GM19452 (cell line): ENCODE results near the gene HNF1A.

Experiments used
- ATAC-seq: cut with Tn5 transposase; IDR thresholded peaks from one replicate; pipeline ENCODE4 v1.9.1; 2021; ENCODE audit not compliant: unreplicated experiment

The HNF1A gene

GRCh38 chr12:120988234-120988633 is 9.9 kb downstream of the HNF1A start:
- no peak for ATAC-seq

DNA sequence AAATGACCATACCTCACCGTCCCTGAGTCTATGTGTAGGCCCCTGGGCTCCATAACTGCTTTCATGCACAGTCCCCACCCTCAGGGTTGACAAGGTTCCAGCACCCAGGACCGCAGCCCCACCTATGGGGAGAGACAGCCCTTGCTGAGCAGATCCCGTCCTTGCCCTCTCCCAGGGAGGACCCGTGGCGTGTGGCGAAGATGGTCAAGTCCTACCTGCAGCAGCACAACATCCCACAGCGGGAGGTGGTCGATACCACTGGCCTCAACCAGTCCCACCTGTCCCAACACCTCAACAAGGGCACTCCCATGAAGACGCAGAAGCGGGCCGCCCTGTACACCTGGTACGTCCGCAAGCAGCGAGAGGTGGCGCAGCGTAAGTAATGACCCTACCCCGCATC is 10.3 kb downstream of the HNF1A start:
- ATAC-seq = no peak

GRCh38 chr12:120989687-120990086 is 11.3 kb downstream of the HNF1A start:
- no peak for ATAC-seq

GRCh38 chr12:120990487-120991055 is 12.2 kb downstream of the HNF1A start:
- no peak for ATAC-seq

DNA sequence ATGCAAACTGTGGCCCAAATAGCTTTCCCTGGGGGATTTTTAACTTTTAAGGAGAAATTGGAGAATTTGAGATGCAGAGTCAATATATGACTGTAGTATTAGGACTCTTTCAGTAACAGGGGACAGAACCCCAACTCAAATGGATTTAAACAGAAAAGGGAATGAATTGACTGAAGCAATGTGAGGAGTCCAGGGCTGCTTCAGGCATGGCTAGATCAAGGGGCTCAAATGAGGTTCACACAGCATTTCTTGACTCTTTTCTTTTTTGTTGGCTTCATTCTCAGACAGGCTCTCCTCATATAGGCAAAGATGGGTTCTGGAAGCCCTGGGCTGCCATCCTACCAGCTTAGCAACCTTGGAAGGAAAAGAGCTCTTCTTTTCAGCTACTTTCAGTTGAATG is 13.6 kb downstream of the HNF1A start:
- ATAC-seq = no peak

- no peak for ATAC-seq
These were observed 14.6 kb downstream of the HNF1A start for GRCh38 chr12:120992989-120993388.

DNA sequence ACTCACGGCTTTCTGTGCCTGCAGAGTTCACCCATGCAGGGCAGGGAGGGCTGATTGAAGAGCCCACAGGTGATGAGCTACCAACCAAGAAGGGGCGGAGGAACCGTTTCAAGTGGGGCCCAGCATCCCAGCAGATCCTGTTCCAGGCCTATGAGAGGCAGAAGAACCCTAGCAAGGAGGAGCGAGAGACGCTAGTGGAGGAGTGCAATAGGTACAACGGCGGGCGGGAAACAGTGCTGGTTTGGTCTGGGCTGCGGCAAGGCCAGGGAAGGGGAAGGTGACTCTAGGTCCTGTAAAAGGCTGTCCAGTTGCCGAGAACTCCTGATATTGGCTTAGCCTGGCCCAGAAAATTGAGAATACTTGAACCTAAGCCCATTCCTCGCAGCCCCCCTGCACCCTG is 15.2 kb downstream of the HNF1A start:
- no peak for ATAC-seq

DNA sequence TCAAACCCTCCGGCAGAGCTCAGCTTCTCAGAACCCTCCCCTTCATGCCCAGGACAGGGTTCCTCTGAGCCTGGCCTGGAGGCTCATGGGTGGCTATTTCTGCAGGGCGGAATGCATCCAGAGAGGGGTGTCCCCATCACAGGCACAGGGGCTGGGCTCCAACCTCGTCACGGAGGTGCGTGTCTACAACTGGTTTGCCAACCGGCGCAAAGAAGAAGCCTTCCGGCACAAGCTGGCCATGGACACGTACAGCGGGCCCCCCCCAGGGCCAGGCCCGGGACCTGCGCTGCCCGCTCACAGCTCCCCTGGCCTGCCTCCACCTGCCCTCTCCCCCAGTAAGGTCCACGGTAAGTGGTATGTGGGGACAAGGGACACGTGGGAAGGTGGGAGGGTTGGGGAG is 15.7 kb downstream of the HNF1A start:
- no peak for ATAC-seq

- ATAC-seq = no peak
These were observed 16.4 kb downstream of the HNF1A start for GRCh38 chr12:120994589-120995337.

- ATAC-seq = no peak
These were observed 17.9 kb downstream of the HNF1A start for GRCh38 chr12:120996133-120996746.

- no peak for ATAC-seq
These were observed 19.1 kb downstream of the HNF1A start for GRCh38 chr12:120997448-120997847.

- ATAC-seq = no peak
These were observed 20.1 kb downstream of the HNF1A start for GRCh38 chr12:120998435-120998834.

- no peak for ATAC-seq
These were observed 21.1 kb downstream of the HNF1A start for GRCh38 chr12:120999191-121000120.

- no peak for ATAC-seq
These were observed 22.2 kb downstream of the HNF1A start for GRCh38 chr12:121000530-121000929.

GRCh38 chr12:121001060-121001459 is 22.7 kb downstream of the HNF1A start:
- ATAC-seq = no peak

- no peak for ATAC-seq
These were observed 23.6 kb downstream of the HNF1A start for GRCh38 chr12:121001841-121002483.

DNA sequence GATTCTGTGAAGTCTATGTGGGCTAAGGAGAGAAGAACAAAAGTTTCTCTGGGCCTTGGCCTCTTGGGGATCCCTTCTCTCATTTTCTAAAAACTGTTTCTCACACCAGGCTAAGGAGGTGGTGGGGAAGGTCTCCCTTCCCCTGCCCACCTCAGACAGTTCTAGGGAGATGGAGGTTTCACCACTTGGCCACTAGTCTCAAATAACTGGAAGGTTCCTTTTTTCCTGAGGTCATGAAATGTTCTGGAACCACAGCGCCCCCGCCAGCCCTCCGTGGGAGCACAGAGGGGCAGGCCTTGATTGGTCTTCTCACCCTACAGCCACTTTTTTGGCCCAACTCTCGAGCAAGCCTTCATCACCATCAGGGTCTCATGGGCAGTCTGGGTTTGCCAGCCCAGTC is 25.3 kb downstream of the HNF1A start:
- no peak for ATAC-seq

- no peak for ATAC-seq
These were observed 26.0 kb downstream of the HNF1A start for GRCh38 chr12:121004253-121004815.

GRCh38 chr12:121005346-121005815 is 27.0 kb downstream of the HNF1A start:
- no peak for ATAC-seq

DNA sequence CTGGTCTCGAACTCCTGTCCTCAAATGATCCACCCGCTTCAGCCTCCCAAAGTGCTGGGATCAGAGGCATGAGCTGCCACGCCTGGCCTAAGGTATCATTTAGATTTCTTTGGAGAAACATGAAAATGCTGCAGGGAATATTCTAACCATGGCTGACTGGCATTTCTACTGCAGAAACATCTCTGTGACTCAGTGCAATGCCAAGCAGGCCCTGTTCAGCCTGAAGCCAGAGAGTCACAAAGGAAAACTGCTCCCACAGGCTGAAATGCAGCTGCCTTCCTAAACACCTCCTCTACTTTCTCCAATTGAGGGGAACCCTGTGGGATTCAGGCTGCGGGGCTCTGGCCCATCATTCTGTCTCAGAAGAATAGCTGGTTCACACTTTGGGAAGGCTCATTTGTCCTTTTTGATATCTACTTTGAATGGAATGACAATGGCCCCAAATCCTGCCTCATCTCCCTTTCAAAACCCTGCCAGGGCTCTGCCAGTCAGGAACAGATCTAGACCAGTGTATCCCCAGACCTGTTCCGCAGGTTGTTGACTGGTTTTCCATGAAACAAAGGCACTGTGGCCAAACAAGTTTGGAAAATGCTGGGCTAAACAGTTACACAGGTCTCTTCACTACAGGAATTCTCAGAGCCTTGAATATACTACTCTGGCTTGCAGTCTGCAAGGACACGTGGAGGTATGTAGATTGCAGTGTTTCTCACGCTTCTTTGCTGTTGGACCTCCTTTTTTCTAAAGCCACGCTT is 30.2 kb downstream of the HNF1A start:
- ATAC-seq = no peak
